ENCODE data around the gene RGS18.

DNA sequence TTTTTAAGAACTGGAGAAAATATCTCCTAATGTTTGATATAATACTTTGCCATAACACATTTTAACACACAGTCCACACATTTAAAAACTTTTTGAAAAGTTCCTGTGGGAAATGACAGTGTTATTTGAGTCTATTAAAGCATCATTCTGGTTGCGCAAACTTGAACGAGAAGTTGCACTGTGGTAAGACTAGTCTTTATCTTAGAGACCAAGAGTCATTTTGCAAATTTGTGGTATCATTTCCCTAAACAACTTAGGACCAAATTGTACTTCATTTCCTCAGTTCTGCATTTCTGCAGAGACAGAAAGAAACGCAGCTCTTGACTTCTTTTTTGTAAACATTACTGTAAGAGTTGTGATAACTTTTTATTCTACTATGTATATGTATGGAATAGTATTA is at the start of gene RGS18:
- TF ChIP-seq POLR2A (IDR thresholded peaks at IDR 0.05; ENCODE audit: low read length) (no peak), GATA1 (IDR thresholded peaks at IDR 0.05; ENCODE audit: low read depth, low read length) (no peak)

All from erythroblast (primary cell).